ENCODE measurements around the gene FER1L5.

The FER1L5 gene

DNA sequence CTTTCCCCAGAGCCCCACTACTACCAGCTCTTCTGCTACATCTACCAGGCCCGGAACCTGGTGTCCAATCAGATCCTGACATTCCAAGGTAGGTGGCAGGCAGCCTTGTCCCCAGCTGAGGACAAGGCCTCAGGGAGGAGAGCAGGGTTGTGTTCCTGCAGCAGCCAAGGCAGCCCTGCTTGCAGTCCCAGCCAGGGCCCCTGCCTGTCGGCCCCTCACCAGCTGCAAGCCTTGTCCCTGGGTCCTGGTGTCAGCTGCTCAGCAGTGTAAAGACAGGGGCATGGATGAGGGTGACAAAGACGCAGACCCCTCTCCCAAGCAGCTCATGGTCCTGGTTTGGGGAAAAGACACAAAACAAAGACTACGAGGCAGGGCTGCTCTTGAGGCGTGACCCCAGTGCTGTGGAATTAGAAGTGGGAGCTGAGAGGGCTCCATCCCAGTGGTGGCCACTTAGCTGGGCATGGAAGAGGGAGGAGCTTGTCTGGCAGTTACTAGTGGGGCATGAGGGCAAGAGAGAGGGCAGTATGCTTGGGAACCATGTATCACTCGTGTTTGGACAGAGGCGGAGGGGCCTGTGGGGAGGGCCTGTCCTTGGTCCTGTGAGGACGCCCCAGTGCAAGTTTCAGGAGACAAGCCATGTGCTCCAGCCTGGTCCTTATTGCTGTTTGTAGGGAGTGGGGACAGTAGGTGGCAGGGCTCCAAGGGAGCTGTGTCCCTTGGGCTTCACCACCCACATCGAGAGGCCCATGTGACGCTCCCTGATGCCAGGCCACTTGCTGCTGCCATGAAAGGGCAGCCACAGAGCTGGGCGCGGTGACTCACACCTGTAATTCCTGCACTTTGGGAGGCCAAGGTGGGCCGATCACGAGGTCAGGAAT, 49.8 kb downstream of the FER1L5 start:
- DNase-seq (ENCODE audit: low read depth) = no peak
- TF ChIP-seq, protein P1, sequence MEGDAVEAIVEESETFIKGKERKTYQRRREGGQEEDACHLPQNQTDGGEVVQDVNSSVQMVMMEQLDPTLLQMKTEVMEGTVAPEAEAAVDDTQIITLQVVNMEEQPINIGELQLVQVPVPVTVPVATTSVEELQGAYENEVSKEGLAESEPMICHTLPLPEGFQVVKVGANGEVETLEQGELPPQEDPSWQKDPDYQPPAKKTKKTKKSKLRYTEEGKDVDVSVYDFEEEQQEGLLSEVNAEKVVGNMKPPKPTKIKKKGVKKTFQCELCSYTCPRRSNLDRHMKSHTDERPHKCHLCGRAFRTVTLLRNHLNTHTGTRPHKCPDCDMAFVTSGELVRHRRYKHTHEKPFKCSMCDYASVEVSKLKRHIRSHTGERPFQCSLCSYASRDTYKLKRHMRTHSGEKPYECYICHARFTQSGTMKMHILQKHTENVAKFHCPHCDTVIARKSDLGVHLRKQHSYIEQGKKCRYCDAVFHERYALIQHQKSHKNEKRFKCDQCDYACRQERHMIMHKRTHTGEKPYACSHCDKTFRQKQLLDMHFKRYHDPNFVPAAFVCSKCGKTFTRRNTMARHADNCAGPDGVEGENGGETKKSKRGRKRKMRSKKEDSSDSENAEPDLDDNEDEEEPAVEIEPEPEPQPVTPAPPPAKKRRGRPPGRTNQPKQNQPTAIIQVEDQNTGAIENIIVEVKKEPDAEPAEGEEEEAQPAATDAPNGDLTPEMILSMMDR (conservative IDR thresholded peaks at IDR 0.05; ENCODE audit: low read depth, low read length) = no peak

DNA sequence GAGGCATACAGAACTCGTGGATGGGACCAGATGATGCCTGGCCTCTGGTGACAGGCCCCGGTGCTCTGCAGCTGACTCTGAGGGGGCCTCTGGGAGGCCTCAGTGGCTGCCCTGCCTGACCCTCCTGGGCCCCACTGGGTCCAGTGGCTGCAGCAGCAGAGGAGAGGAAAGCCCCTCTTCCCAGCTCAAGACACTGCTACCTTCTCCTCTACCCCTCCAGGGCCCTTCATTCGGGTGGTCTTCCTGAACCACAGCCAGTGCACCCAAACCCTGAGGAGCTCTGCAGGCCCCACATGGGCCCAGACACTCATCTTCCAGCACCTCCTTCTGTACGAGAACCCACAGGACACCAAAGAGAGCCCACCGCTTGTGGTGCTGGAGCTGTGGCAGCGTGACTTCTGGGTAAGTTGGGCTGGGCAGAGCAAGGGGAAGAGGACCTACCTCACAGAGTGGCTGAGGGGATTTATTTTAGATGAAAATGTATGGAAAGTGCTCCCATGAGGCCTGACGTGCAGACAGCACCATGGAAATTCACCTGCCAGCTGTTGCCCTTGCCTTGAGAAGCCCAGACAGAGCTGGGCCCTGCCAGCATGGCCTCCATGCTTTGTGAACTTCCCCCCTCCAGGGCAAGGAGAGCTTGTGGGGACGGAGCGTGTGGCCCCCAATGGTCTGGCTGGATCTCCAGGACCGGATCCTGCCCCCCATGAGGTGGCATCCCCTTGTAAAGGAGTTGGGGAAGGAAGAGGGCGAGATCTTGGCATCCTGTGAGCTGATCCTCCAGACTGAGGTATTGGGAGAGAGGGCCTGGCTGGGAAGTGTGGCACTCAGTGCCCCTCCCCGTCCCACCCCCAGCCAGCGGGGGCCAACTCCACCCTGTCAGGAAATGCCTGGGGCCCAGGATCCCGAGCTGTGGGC, 51.0 kb downstream of the FER1L5 start:
- no peak for DNase-seq (ENCODE audit: low read depth)
- H3K4me3 ChIP-seq (ENCODE audit: low read length) = no peak overlapping the region
- TF ChIP-seq, protein P1 (conservative IDR thresholded peaks at IDR 0.05; ENCODE audit: low read depth, low read length) = no peak

More for the DNA sequence above, 49.8 kb downstream of the FER1L5 start:
- no peak overlapping the region for H3K4me3 ChIP-seq (ENCODE audit: low read length)

DNA sequence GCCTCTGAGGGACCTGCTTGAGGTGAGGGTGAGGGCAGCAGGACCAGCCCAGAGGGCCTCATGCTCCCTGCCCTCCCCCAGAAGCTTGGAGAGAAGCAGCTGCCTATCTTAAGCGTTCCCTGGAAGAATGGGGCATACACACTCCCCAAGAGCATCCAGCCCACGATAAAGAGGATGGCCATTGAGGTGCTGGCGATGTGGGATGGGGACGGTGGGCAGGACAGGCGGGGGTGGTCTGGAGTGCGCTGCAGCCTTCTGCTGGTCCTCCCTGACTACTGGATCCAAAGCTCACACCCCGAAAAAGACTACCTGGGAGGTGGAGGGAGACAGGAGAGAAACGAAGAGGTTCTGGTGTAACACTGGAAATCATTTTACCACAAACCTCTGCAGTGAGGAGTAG, 51.7 kb downstream of the FER1L5 start:
- no peak overlapping the region for H3K4me3 ChIP-seq (ENCODE audit: low read length)
- TF ChIP-seq, protein P1 (conservative IDR thresholded peaks at IDR 0.05; ENCODE audit: low read depth, low read length) = no peak
- no peak for DNase-seq (ENCODE audit: low read depth)

DNA sequence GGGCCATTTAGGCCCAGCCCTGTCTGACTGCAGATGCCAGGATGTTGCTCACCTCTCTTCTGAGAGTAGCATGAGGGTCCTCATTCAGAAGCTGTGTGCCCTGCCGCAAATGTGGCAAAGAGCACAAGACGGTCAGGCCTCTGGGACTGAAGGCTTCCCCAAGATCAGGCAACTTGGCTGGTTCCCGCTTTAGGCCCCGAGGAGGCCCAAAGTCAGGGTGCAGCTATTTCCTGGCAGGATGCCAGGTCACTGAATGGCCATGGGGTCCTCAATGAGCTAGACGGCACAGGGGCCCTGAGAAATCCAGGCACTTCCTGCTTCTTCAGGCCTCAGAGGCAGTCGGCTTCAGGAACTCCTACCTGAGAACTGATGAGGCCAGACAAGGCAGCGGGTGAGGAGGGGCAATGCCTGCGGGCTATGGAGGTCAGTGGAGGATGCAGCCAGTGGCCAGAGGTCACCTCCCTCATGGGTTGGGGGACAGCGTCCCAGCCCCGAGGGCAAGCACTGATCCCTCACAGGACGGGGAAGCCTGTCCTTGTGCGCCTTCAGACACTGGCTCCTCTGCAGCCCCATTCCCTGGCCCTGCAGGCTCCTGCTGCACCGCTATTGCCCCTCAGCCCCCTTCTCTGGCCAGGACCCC, 52.4 kb downstream of the FER1L5 start:
- H3K4me3 ChIP-seq (ENCODE audit: low read length) = no peak overlapping the region
- no peak for DNase-seq (ENCODE audit: low read depth)
- TF ChIP-seq, protein P1 (conservative IDR thresholded peaks at IDR 0.05; ENCODE audit: low read depth, low read length) = no peak

DNA sequence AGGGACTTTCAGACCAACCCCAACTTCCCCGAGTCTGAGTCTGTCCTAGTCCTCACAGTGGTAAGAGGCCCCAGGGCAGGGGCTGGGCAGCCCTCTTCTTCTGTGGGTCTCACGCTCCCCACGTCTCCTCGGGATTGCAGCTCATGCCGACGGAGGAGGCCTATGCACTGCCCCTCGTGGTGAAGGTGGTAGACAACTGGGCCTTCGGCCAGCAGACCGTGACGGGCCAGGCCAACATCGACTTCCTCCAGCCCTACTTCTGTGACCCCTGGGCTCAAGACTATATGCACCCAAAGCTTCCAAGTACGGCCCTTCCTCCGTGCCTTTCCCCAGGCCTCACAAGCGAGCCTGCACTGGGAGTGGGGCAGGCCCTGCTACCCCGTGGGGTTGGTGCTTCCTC, 53.0 kb downstream of the FER1L5 start:
- no peak overlapping the region for H3K4me3 ChIP-seq (ENCODE audit: low read length)
- no peak for DNase-seq (ENCODE audit: low read depth)
- TF ChIP-seq, protein P1 (conservative IDR thresholded peaks at IDR 0.05; ENCODE audit: low read depth, low read length) = no peak

- H3K4me3 ChIP-seq (ENCODE audit: low read length) = no peak overlapping the region
- DNase-seq (ENCODE audit: low read depth) = no peak
- TF ChIP-seq, protein P1 (conservative IDR thresholded peaks at IDR 0.05; ENCODE audit: low read depth, low read length) = no peak
Observed at GRCh38 chr2:96697476-96697875, 54.9 kb downstream of the FER1L5 start.

Data from retinal pigment epithelial cell (primary cell).